ENCODE measurements around the gene WDR82. TPM values are rescaled to one million over a fixed set of nuclear protein-coding genes. Genes with fewer than 3 reads are reported as not detected.

WDR82 gene
- total RNA-seq, 4 donors from 2014 or later: 49.5 to 60.3 (median 56.3) TPM

DNA sequence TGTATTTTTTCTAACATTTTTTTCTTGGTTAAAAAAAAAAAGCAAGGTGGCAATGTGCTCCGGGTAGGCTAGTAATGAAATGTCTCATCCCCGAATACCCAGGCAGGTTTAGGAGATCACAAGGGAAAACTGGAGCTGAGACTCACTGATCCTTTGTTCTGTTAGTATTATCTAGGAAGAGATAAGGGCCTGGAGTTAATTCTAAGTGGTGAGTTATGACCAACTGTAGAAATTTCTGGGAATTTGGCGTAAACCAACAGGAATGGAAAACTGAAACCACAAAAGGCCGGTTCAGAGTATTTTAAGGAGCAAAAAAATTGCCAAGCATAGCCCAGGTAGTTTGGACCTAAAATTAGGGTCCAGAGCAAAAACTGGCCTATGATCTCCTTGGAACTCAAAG, 20.5 kb downstream of the WDR82 start:
- no peak overlapping the region for H3K4me3 ChIP-seq (ENCODE audit: low read depth, poor library complexity, severe bottlenecking)
- 89% methylated on average over 4 of the region's 4 CpGs for WGBS, 2 donors
- DNase-seq (ENCODE audit: low spot score in 2 of 2): no peak
- no peak for TF ChIP-seq POLR2A (IDR thresholded peaks at IDR 0.05)
- TF ChIP-seq, protein P1, sequence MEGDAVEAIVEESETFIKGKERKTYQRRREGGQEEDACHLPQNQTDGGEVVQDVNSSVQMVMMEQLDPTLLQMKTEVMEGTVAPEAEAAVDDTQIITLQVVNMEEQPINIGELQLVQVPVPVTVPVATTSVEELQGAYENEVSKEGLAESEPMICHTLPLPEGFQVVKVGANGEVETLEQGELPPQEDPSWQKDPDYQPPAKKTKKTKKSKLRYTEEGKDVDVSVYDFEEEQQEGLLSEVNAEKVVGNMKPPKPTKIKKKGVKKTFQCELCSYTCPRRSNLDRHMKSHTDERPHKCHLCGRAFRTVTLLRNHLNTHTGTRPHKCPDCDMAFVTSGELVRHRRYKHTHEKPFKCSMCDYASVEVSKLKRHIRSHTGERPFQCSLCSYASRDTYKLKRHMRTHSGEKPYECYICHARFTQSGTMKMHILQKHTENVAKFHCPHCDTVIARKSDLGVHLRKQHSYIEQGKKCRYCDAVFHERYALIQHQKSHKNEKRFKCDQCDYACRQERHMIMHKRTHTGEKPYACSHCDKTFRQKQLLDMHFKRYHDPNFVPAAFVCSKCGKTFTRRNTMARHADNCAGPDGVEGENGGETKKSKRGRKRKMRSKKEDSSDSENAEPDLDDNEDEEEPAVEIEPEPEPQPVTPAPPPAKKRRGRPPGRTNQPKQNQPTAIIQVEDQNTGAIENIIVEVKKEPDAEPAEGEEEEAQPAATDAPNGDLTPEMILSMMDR (IDR thresholded peaks at IDR 0.05): no peak
- intact Hi-C loops (cut with DNase I; ENCODE audit: low total_unique reads): no loop called here

DNA sequence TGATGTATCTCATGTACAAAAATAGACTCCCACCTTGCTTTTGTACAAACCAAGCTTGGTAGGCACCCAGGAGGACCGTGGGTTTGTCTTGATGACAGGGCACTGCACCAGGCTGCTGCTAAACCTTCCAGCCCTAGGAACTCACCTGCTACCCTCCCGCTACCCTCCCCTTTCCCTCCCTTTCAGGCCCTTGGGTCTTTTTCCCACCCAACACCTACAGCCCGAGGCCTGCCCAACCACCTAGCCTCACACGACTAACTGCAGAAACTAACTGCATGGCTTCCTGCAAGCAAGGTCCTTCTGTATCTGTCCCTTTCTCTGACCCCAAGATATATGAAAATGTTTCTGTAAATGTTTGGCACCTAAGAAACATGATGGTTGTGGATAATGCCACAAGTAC, 21.8 kb downstream of the WDR82 start:
- WGBS, 2 donors: 80 to 89% methylated on average over 4 of the region's 4 CpGs
- intact Hi-C loops (cut with DNase I; ENCODE audit: low total_unique reads): no loop called here
- no peak for TF ChIP-seq POLR2A (IDR thresholded peaks at IDR 0.05)
- TF ChIP-seq, protein P1 (IDR thresholded peaks at IDR 0.05): no peak
- no peak overlapping the region for H3K4me3 ChIP-seq (ENCODE audit: low read depth, poor library complexity, severe bottlenecking)
- DNase-seq (ENCODE audit: low spot score in 2 of 2): no peak

DNA sequence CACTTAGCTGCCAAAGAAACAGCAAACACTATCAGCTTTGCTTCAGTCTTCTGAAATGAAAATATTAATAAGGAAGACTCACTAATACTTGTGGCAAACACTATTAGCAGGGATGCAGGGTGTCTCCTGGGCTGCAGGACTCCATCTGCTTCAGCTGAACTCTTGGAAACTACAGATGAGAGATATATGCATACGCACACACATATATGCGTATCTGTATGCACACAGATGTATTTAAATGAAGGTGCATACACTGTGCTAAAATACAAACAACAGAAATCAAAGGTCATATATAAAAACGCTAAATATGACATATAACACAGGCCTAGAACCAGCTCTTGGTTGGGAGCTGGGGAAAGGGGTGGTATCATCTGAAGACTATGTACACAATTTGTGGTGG, 22.3 kb downstream of the WDR82 start:
- TF ChIP-seq POLR2A (IDR thresholded peaks at IDR 0.05): no peak
- TF ChIP-seq, protein P1 (IDR thresholded peaks at IDR 0.05): no peak
- DNase-seq (ENCODE audit: low spot score in 2 of 2): no peak
- intact Hi-C loops (cut with DNase I; ENCODE audit: low total_unique reads): no loop called here
- 83 to 93% methylated on average over 3 of the region's 3 CpGs for WGBS, 2 donors
- H3K4me3 ChIP-seq (ENCODE audit: low read depth, poor library complexity, severe bottlenecking): no peak overlapping the region

DNA sequence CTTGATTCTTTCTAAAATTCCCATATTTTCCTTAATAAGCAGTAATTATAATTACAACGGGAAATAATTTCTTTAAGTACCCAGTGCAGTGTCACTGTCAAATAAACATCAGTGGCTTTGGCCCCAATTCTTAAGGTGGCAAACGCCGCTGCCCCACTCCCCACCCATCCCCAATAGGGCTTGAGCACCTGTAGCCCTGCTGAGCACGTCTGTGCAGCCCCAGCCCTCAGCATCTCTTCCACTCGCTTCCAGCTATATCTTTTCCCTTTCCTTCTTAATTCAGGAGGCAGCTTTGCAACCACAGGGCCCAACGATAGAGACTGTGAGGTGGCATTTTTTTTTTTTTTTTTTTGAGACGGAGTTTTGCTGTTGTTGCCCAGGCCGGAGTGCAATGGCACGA, 23.8 kb downstream of the WDR82 start:
- intact Hi-C loops (cut with DNase I; ENCODE audit: low total_unique reads): no loop called here
- H3K4me3 ChIP-seq (ENCODE audit: low read depth, poor library complexity, severe bottlenecking): no peak overlapping the region
- peak in 1 of 2 donors; percentile 60 for DNase-seq (ENCODE audit: low spot score in 2 of 2)
- TF ChIP-seq, protein P1 (IDR thresholded peaks at IDR 0.05): no peak
- TF ChIP-seq POLR2A (IDR thresholded peaks at IDR 0.05): no peak
- WGBS, 2 donors: 77 to 78% methylated on average over 9 of the region's 9 CpGs

DNA sequence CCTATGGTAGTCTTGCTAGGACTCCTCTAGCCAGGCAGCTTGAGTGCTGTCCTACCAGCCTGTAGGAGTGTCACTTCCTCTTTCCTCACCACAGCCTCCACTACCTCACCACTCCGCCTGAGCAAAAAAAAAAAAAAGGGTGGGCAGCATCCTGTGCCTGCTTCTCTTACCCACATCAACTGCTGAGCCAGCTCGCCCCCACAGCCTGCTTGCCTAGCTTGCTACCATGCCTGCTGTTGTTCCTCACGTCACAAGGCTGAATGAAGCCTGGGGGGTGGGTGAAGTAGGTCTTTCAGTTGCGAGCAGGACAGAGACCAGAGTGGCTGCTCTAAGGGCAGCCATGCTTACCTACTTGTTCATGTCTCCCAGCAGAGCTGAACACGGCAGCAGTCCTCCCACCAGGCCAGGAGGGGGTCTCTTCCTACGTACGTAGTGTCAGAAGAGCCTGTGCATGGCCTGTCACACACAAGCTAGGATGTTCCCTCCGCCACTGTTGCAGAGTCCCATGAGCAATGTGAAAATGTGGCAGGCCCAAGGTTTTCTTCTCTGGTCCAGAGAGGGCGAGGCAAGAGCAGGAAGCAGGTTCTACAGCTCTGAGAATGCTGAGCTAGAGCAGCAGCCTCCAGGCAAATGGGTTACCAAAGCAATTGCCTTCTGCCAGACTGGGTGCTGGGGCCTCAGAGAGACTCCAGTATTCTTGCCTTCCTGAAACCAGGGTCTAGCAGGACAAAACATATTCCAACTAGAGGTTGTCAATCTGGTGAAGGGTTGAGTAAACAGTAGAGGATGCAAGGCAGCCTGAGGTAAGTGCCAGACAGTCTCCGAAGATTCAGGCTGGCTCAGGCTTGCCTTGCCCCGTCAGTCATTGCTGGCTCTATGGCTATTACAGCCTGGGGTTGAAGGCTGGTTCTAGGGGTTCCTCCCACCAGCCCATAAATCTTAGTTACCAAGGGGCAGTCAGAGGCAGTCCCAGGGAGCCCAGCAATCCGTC, 24.8 kb downstream of the WDR82 start:
- TF ChIP-seq, protein P1 (IDR thresholded peaks at IDR 0.05): no peak
- TF ChIP-seq POLR2A (IDR thresholded peaks at IDR 0.05): no peak
- no peak overlapping the region for H3K4me3 ChIP-seq (ENCODE audit: low read depth, poor library complexity, severe bottlenecking)
- WGBS, 2 donors: 39 to 55% methylated on average over 12 of the region's 12 CpGs
- intact Hi-C loops (cut with DNase I; ENCODE audit: low total_unique reads): no loop called here
- peak in 1 of 2 donors; percentile 87 for DNase-seq (ENCODE audit: low spot score in 2 of 2)
